H1 (cell line): ENCODE data around the gene NFKBIE. TPM values are rescaled to one million over a fixed set of nuclear protein-coding genes. Genes with fewer than 3 reads are reported as not detected.

ENCODE experiments used
- BACH1 ChIP-seq: IDR thresholded peaks from 2 replicates; pipeline ENCODE4 v1.6.1; 2012; ENCODE audit warnings: low read length, improper control_type of control experiment
- BCL11A ChIP-seq, 2 experiments: IDR thresholded peaks; one replicate each; pipeline ENCODE4 v1.6.1; 2011; ENCODE audit warnings: low read depth in 2 of 2, low read length in 2 of 2, mild to moderate bottlenecking in 2 of 2
- BRCA1 ChIP-seq: IDR thresholded peaks from 2 replicates; pipeline ENCODE4 v1.6.1; 2012; ENCODE audit warnings: low read depth, low read length, improper control_type of control experiment
- CREB1 ChIP-seq: IDR thresholded peaks from 2 replicates; pipeline ENCODE4 v1.6.1; 2012; ENCODE audit warnings: inconsistent platforms
- CTBP2 ChIP-seq: IDR thresholded peaks from 2 replicates; pipeline ENCODE4 v1.7.0; 2011; ENCODE audit warnings: borderline replicate concordance, mild to moderate bottlenecking, moderate library complexity, mixed read lengths, low read length; ENCODE audit not compliant: insufficient read depth, insufficient read length
- EZH2 ChIP-seq: fragments of 200-600 bp; sonication (generic); IDR thresholded peaks from 2 replicates; pipeline ENCODE4 v1.7.1; 2012; ENCODE audit warnings: low read depth, mild to moderate bottlenecking, moderate library complexity, low read length, inconsistent platforms; ENCODE audit not compliant: severe bottlenecking
- GTF2F1 ChIP-seq: IDR thresholded peaks from 2 replicates; pipeline ENCODE4 v1.6.1; 2012; ENCODE audit warnings: low read depth, low read length, improper control_type of control experiment, borderline replicate concordance
- MAFK ChIP-seq: IDR thresholded peaks from 2 replicates; pipeline ENCODE4 v1.6.1; 2012; ENCODE audit warnings: low read depth, mild to moderate bottlenecking, improper control_type of control experiment, low read length
- MAX ChIP-seq: IDR thresholded peaks from 2 replicates; pipeline ENCODE4 v1.6.1; 2012; ENCODE audit warnings: inconsistent platforms
- NANOG ChIP-seq: IDR thresholded peaks from 2 replicates; pipeline ENCODE4 v1.6.1; 2011; ENCODE audit warnings: low read length, low read depth, mild to moderate bottlenecking, inconsistent platforms; ENCODE audit not compliant: insufficient read depth, poor library complexity, severe bottlenecking
- PHF8 ChIP-seq: fragments of 200-600 bp; sonication (generic); conservative IDR thresholded peaks from 2 replicates; pipeline ENCODE4 v1.7.1; 2012; ENCODE audit warnings: low read depth, mild to moderate bottlenecking, inconsistent platforms, low read length, moderate library complexity
- POLR2A ChIP-seq, 2 experiments: IDR thresholded peaks; 1 replicate in 1 of 2; 2 replicates in 1 of 2; pipeline ENCODE4 v1.6.1; 2011; ENCODE audit warnings: low read depth in 2 of 2, low read length in 2 of 2, mild to moderate bottlenecking in 2 of 2; ENCODE audit errors: control extremely low read depth in 1 of 2
- RBBP5 ChIP-seq: IDR thresholded peaks from 2 replicates; pipeline ENCODE4 v1.7.1; 2012; ENCODE audit warnings: low read depth, mild to moderate bottlenecking, inconsistent platforms, low read length, moderate library complexity, borderline replicate concordance
- RFX5 ChIP-seq: IDR thresholded peaks from 2 replicates; pipeline ENCODE4 v1.6.1; 2011; ENCODE audit warnings: low read depth, low read length, improper control_type of control experiment, borderline replicate concordance
- SIN3A ChIP-seq, 2 experiments: IDR thresholded peaks in 1 of 2; conservative IDR thresholded peaks in 1 of 2; 2 replicates each; pipeline ENCODE4 v1.6.1; 2011 to 2012; ENCODE audit warnings: low read length in 2 of 2, improper control_type of control experiment in 1 of 2, low read depth in 1 of 2, mild to moderate bottlenecking in 1 of 2
- SIRT6 ChIP-seq: IDR thresholded peaks from one replicate; pipeline ENCODE4 v1.7.1; 2012; ENCODE audit warnings: low read length, inconsistent platforms
- SP4 ChIP-seq: IDR thresholded peaks from 2 replicates; pipeline ENCODE4 v1.6.1; 2012; ENCODE audit warnings: low read length, inconsistent platforms
- YY1 ChIP-seq: IDR thresholded peaks from 2 replicates; pipeline ENCODE4 v1.6.1; 2011; ENCODE audit warnings: low read depth, mild to moderate bottlenecking, low read length
- ZNF274 ChIP-seq: IDR thresholded peaks from 2 replicates; pipeline ENCODE4 v1.7.0; 2012; ENCODE audit warnings: low read length, borderline replicate concordance; ENCODE audit errors: extremely low read depth
- polyA plus RNA-seq, 7 experiments: library from polyadenylated mRNA; depleted of rRNA in 3 of 7; stranded (reverse) in 5 of 7; unstranded in 2 of 7; fragments of >200 nt in 5 of 7; fragments of 200-250 nt in 2 of 7; gene quantifications; 1 replicate in 5 of 7; 2 replicates in 1 of 7; 4 replicates in 1 of 7; pipeline versions ENCODE4 v1.2.1 to v1.2.3, GENCODE V29; 2011 to 2013; ENCODE audit warnings: missing spikeins in 2 of 7, mixed read lengths in 2 of 7
- total RNA-seq: library from RNA; stranded (reverse); fragmentation: NEBNext Ultra II Directional; extraction: Animal tissue kit (Norgen Biotek cat#: 25700); gene quantifications from 2 replicates; pipeline ENCODE4 v1.2.1, GENCODE V29; 2021
- TF ChIP-seq, protein P1 (sequence below): IDR thresholded peaks from 2 replicates; pipeline ENCODE4 v1.6.1; 2012; ENCODE audit warnings: inconsistent platforms
- TF ChIP-seq, protein P2 (sequence below): IDR thresholded peaks from 2 replicates; pipeline ENCODE4 v1.6.1; 2011; ENCODE audit warnings: low read length, improper control_type of control experiment

NFKBIE gene
- total and polyA plus RNA-seq, 2 of the 8 experiments (the other 6 are each of a cell fraction or from before 2014, with no cell fraction given), result 13.5 to 19.2 TPM

DNA sequence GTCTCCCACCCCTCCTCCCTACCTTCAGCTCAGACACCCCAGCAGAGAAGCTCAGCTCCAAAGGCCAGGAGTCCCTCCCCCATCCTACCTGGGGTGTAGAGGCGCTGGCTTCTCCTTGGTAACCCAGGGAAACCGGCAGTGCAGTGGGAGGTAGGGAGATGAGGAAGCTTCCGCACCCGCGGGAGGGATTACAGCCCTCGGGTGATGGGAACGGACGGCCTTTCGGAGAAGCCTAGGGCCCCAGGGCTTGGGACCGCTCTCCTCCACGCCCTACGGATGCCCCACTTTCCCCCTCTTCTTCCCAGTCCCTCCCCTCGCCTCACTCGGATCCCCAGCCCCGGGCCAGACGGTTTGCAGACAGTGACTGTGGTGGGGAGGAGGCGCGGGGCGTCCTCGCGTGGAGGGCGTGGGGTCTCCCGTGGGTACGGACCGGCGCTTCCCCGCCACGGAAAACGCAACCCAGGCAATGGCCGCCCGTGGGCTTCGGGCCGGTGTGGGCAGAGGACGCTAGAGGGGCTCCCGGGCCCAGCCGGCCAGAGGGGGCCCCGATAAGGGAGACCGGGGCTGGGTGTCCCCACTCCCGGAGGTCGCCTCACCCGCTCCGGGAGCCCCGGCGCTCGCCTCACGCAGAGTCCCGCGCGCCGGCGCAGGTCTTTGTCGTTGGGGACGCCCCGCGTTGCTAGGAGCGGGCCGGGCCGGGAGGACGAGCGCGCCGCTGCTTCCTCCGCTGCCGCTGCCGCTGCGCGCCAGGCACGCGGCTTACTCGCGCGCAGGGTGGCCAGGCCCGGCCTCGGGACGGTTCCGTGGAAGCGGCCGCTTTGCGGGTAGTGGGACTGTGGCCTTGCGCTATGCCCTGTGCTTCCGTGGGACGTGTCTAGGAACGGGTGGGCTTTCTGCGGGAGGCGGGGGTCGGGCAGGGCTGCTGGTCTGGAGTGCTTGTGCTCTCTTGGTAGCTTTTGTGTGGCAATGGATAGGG lies 32.0 kb upstream of the NFKBIE start (continued):
- TF ChIP-seq BCL11A (IDR thresholded peaks at IDR 0.05; ENCODE audit: low read depth in 2 of 2, low read length in 2 of 2) (no peak), SIN3A (conservative IDR thresholded peaks at IDR 0.05 in 1 of 2, IDR thresholded peaks at IDR 0.05 in 1 of 2; ENCODE audit: low read depth in 1 of 2, low read length in 2 of 2) (peak; percentile 32 to 86; a peak in 3 of 4 replicates), BRCA1 (no peak), PHF8 (peak; percentile 49; the same call in 1 of the 2 replicates), SIRT6 (no peak), RBBP5 (peak; percentile 62; the same call in 1 of the 2 replicates), BACH1 (0 out of 2 replicates have a peak, but pooled peaks have one; percentile 16), EZH2 (no peak), CREB1 (peak; percentile 92), POLR2A (IDR thresholded peaks at IDR 0.05; ENCODE audit: control extremely low read depth in 1 of 2, low read depth in 2 of 2, low read length in 2 of 2) (peak in 1 of 2 experiments; percentile 38; a peak in 1 of 3 replicates), ZNF274 (no peak), SP4 (no peak), NANOG (no peak), YY1 (0 out of 2 replicates have a peak, but pooled peaks have one; percentile 15), GTF2F1 (no peak), RFX5 (no peak), MAFK (no peak), CTBP2 (no peak), MAX (peak; percentile 85)
- TF ChIP-seq, protein P1, sequence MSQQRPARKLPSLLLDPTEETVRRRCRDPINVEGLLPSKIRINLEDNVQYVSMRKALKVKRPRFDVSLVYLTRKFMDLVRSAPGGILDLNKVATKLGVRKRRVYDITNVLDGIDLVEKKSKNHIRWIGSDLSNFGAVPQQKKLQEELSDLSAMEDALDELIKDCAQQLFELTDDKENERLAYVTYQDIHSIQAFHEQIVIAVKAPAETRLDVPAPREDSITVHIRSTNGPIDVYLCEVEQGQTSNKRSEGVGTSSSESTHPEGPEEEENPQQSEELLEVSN, result peak; percentile 63
- TF ChIP-seq, protein P2, sequence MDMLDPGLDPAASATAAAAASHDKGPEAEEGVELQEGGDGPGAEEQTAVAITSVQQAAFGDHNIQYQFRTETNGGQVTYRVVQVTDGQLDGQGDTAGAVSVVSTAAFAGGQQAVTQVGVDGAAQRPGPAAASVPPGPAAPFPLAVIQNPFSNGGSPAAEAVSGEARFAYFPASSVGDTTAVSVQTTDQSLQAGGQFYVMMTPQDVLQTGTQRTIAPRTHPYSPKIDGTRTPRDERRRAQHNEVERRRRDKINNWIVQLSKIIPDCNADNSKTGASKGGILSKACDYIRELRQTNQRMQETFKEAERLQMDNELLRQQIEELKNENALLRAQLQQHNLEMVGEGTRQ, result no peak
